GM19468 (cell line): ENCODE measurements around the gene ABCC11.

Experiments
- ATAC-seq: cut with Tn5 transposase; IDR thresholded peaks from one replicate; pipeline ENCODE4 v1.9.1; 2021; ENCODE audit warnings: mild to moderate bottlenecking, moderate library complexity, moderate number of reproducible peaks; ENCODE audit not compliant: unreplicated experiment; ENCODE audit errors: extremely low read depth

Gene ABCC11

GRCh38 chr16:48247311-48247710 lies at the start of gene ABCC11:
Gene ABCC11 (minus strand): TSS chr16:48247539. CDS start chr16:48231921, 15,618 bp downstream.
- no peak for ATAC-seq

- ATAC-seq = no peak
Observed at GRCh38 chr16:48295488-48296281, 48.3 kb upstream of the ABCC11 start.

GRCh38 chr16:48294724-48295123 lies 47.4 kb upstream of the ABCC11 start:
- no peak for ATAC-seq

GRCh38 chr16:48292452-48292851 lies 45.1 kb upstream of the ABCC11 start:
- no peak for ATAC-seq

DNA sequence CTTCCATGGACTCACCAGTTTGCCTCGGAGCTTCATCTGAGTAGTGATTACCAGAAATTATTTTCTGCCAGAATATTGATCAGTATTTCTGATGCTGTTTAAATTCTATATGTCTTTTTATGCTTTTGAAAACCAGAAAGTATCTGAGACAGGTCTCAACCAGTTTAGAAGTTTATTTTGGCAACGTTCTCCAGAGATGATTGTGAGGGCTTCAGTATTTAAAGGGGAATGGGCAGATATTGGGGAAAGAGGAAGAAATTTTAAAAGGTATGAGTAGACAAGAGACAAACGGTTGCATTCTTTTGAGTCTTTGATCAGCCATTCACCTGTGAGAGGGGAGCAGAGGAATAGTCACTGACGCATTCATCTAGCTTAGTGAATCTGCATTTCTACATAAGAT lies 44.4 kb upstream of the ABCC11 start:
- no peak for ATAC-seq

DNA sequence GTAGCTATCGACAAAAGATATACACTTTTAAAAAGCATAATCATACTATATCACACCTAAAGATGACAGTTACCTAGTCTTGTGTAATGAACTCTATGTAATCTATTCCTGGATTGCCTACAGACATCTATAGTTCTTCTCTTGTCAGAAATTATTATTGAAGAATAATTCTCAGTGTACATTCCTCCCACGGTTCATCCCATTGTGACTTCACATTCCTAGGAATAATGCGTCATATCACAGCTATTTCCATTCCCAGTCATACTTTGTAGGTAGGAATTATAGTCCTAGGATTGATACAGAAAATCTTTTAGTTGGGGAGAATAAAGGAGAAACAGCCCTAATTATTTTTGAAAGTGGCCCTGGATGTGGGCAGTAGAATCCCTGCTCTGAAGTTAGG lies 44.0 kb upstream of the ABCC11 start:
- no peak for ATAC-seq

DNA sequence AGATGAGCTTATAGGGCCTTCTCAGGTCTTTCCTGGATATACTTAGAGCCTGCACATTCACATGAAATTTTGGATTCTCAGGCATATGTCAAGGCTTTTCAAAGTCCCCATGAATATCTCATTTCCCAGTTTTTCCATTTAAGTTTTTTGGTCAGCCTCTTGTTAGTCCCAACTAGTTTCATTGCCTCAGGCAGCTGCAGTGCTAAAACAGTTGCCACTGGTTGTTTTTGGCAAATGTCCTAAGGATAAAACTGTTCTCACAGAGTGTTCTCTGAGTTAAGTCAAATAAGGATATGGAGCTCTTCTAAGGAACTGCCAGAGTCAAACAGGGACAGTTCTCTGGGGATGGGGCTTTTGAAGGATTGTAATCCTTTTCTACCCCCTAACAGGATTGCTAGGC lies 39.9 kb upstream of the ABCC11 start:
- no peak for ATAC-seq

DNA sequence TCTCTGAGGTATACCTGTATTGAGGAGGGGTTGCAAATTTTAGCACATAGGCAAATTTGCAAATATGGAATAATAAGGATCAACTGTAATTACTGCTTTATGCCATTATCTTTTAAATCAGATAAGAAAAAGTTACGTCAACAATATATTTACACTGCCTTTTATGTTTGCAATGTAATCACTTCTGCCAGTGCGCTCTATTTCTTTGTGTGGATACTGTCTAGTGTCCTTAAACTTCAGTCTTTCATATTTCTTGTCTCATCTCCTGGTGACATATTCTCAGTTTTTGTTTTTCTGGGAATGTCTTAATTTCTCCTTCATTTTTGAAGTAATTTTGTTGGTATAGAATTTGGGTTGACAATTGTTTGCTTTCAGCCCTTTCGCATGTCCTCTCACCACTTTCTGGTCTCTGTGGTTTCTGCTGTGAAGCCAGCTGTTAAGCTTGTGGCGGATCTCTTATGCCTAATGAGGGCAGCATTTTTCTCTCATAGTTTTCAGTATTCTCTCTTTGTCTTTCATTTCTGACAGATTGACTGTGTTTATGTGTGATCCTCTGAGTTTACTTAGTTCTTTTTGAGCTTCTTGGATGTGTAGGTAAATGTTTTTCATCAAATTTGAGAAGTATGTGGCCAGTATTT lies 37.6 kb upstream of the ABCC11 start:
- peak; percentile 26 for ATAC-seq

DNA sequence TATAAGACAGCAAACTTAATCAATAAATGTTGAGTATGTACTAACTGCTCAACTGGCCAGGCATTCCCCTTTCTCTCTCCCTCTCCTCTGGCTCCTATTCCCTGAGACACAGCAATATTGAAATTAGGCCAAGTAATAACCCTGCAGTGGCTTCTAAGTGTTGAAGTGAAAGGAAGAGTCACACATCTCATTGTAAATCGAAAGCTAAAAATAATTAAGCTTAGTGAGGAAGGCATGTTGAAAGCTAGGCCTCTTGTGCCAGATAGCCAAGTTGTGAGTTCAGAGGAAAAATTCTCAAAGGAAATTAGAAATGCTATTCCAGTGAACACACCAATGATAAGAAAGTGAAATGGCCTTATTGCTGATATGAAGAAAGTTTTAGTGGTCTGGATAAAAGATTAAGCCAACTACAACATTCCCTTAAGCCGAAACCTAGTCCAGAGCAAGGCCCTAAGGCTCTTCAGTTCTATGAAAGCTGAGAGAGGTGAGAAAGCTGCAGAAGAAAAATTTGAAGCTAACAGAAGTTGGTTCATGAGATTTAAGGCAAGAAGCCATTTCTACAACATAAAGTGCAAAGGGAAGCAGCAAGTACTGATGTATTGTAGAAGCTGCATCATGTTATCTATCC lies 35.4 kb upstream of the ABCC11 start:
- ATAC-seq = no peak

GRCh38 chr16:48280546-48280945 lies 33.2 kb upstream of the ABCC11 start:
- ATAC-seq = no peak

- no peak for ATAC-seq
Observed at GRCh38 chr16:48279199-48279598, 31.9 kb upstream of the ABCC11 start.

DNA sequence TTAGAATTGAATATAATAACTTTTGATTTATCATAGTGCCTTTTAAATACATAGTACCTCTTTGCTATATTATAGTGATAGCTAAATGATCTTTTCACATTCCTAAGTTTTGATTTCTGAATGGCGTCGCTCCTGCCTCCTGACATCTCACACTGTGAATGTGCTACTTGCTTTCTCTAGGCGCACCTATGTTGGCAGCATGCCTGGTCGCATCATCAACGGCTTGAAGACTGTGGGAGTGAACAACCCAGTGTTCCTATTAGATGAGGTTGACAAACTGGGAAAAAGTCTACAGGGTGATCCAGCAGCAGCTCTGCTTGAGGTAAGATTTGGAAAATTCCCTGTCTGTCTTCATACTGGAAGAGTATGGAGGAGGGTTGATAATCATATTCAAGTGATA lies 29.8 kb upstream of the ABCC11 start:
- ATAC-seq = no peak

GRCh38 chr16:48276102-48276501 lies 28.8 kb upstream of the ABCC11 start:
- no peak for ATAC-seq

DNA sequence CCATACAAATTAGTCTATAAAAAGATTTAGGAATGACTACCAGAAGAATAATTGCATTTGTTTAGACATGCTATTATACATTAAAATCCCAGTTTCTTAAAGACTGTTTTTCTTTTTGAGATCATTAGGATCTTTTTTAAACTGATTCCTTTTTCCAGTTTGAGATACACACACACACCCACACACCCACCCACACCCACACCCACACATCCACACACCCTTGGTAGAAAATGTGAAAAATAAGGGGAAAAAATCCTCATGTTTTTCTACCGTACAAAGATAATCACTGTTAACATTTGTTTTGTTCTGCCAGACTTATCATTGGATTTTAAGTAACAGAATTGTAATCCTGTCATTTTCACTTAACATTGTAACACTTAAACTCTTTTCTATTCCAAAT lies 27.1 kb upstream of the ABCC11 start:
- no peak for ATAC-seq

DNA sequence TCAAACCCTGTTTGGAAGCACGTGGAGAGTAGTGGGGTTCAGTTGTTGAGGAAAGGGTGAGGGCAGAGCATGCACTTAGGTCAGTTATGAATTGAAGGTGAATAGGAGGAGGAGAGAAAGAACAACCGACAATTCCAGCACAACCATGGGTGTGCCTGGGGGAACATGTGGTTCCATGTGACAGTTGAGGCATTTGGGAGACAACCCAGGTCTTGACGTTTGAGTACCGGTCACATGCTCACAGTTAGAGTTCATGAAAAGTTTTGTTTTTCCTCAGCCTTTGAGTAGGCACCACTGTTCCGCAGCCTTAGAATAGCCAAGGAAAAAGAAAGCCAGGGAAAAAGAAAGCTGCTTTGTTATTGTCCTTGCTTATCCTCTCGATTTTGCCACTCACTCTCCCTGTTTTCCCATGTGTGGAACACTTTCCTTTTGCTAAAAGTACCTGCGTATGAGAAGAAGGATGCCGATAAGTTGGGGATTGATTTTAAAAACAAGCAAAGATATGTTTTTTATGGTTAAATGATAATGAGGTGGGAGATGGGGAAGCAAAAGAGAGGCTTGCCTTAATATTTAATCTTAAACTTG lies 25.6 kb upstream of the ABCC11 start:
- no peak for ATAC-seq

DNA sequence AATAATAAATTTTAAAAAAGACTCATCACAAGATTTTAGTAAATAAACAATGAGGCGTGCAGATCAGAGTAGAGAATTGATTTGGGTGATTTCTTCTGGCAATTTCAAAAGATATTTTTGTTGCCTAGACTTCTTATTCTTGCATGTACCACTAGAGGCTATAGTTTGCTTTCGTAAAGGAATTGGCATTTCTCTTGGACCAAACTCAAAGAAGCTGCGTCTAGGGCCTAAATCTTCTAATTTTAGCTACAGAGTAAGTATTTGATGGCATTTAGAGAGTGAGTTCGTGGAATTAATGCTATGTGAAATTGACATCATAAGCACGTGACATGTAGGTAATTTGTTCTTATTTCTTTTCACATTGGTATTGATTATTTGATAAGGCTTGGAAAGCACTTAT lies 24.4 kb upstream of the ABCC11 start:
- no peak for ATAC-seq

GRCh38 chr16:48269011-48269410 lies 21.7 kb upstream of the ABCC11 start:
- no peak for ATAC-seq

DNA sequence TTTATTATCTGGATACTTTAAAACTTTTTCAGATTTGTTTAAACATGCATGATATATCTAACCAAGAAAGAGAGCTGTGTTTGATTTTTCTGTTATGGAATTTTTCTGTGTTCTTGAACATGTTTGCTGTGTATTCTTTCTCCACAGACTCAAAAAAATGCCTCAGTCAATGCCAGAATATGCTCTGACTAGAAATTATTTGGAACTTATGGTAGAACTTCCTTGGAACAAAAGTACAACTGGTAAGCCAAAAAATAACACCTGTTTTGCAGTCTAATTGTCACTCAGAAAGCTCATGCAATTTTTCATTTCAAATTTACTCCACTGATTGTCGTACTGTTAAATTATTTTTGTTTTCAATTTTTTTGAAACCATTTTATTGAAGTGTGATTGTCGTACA lies 15.3 kb upstream of the ABCC11 start:
- ATAC-seq = no peak

DNA sequence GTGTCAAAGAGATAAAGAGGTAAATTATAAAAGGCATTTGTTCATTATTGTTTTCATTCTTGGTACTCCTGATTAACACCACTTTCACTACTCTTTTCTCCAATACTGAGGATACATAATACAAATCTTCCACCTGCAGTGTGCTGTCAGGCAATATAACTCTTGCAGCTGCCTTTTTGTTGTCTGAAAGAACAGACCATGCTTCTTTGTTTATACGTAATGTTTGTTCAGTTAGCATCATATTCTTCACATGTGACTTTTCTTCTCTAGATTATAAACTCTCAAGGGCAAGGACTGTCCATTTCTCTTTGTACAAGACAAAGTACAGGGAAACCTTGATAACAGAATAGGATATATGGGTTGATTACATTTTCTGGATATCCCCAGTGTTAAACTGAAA lies 14.2 kb upstream of the ABCC11 start:
- ATAC-seq = no peak

GRCh38 chr16:48256579-48257177 lies 9.3 kb upstream of the ABCC11 start:
- ATAC-seq = no peak

DNA sequence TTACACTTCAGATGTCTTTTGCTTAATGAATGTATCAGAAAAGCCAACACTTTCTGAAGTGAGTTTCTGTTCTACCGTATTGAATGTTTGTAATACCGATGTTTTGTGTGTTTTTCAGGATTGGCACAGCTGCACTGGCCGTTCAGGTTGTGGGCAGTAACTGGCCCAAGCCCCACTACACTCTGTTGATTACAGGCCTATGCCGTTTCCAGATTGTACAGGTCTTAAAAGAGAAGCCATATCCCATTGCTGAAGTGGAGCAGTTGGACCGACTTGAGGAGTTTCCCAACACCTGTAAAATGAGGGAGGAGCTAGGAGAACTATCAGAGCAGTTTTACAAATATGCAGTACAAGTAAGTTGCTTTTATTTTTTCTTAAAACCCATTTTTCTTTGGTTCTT lies 4.7 kb upstream of the ABCC11 start:
- ATAC-seq = no peak
